WTC11 (cell line): Measurements from ENCODE around the gene TSGA10. TPM values are rescaled to one million over a fixed set of nuclear protein-coding genes. Genes with fewer than 3 reads are reported as not detected.
"Not testable (repeated sequence)": the region's sequence is repeated elsewhere in the genome, so short reads cannot be mapped to it uniquely, and the experiment has no call there.

Experiments used
- ATAC-seq: fragments of 200-7000 bp; cut with Tn5 transposase; 2 replicates; pipeline ENCODE4 v1.10.0; 2021; ENCODE audit warnings: mild to moderate bottlenecking, moderate library complexity
- CTCF ChIA-PET: fragments of 300-600 bp; sonication (Branson Sonifier 250); formaldehyde crosslinking; loops from one replicate; lab custom pipeline; 2021; ENCODE audit warnings: antibody characterized with exemption; lab: Charles Lee
- POLR2A ChIA-PET: fragments of 350-600 bp; sonication (Branson Sonifier 250); formaldehyde crosslinking; loops from one replicate; lab custom pipeline; 2021; ENCODE audit warnings: antibody characterized with exemption; lab: Charles Lee
- DNase-seq: peaks from one replicate; pipeline ENCODE4 v3.0.0; 2021; ENCODE audit warnings: low spot score
- H3K27ac Mint-ChIP-seq: 2 replicates; pipeline ENCODE4 v1.8.0; 2021; ENCODE audit warnings: mixed read lengths
- H3K27me3 Mint-ChIP-seq: 2 replicates; pipeline ENCODE4 v1.8.0; 2021; ENCODE audit warnings: low read depth, mild to moderate bottlenecking, moderate library complexity, mixed read lengths
- H3K36me3 Mint-ChIP-seq: 2 replicates; pipeline ENCODE4 v1.8.0; 2021; ENCODE audit warnings: mixed read lengths
- H3K4me1 Mint-ChIP-seq: 2 replicates; pipeline ENCODE4 v1.8.0; 2022; ENCODE audit warnings: mixed read lengths
- H3K4me3 Mint-ChIP-seq: 2 replicates; pipeline ENCODE4 v1.8.0; 2021; ENCODE audit warnings: mild to moderate bottlenecking, moderate library complexity, mixed read lengths
- H3K9me3 Mint-ChIP-seq: 2 replicates; pipeline ENCODE4 v1.8.0; 2021; ENCODE audit warnings: mixed read lengths
- ATF6 ChIP-seq: sonication (generic); formaldehyde crosslinking; IDR thresholded peaks from 2 replicates; pipeline ENCODE4 v1.8.1; 2023; ENCODE audit warnings: mild to moderate bottlenecking, missing genetic modification reagents
- CDX4 ChIP-seq: fragments of 250-450 bp; sonication (Bioruptor Pico); IDR thresholded peaks from 2 replicates; pipeline ENCODE4 v1.9.0; 2021; ENCODE audit warnings: moderate library complexity, mild to moderate bottlenecking, inconsistent platforms, borderline replicate concordance
- FOXP1 ChIP-seq: sonication (generic); formaldehyde crosslinking; IDR thresholded peaks from 2 replicates; pipeline ENCODE4 v1.8.0; 2022; ENCODE audit warnings: missing genetic modification reagents, mild to moderate bottlenecking, moderate library complexity, borderline replicate concordance
- HMGA2 ChIP-seq: fragments of 250-450 bp; sonication (Bioruptor Pico); IDR thresholded peaks from 2 replicates; pipeline ENCODE4 v1.4.0; 2021; ENCODE audit warnings: mild to moderate bottlenecking, moderate library complexity
- JAZF1 ChIP-seq: fragments of 250-450 bp; sonication (Bioruptor Pico); IDR thresholded peaks from 2 replicates; pipeline ENCODE4 v1.9.0; 2021; ENCODE audit warnings: moderate library complexity, mild to moderate bottlenecking, inconsistent platforms
- NFE2L1 ChIP-seq: sonication (generic); formaldehyde crosslinking; IDR thresholded peaks from 2 replicates; pipeline ENCODE4 v1.8.1; 2023; ENCODE audit warnings: missing genetic modification reagents
- NFYB ChIP-seq: sonication (generic); formaldehyde crosslinking; conservative IDR thresholded peaks from 2 replicates; pipeline ENCODE4 v1.8.0; 2022; ENCODE audit warnings: low read depth, missing genetic modification reagents
- NR2C2 ChIP-seq: sonication (generic); formaldehyde crosslinking; IDR thresholded peaks from 2 replicates; pipeline ENCODE4 v1.8.0; 2022; ENCODE audit warnings: mild to moderate bottlenecking, missing genetic modification reagents
- PRRX2 ChIP-seq: fragments of 250-450 bp; sonication (Bioruptor Pico); IDR thresholded peaks from 2 replicates; pipeline ENCODE4 v1.8.0; 2021; ENCODE audit warnings: mild to moderate bottlenecking
- RELA ChIP-seq: sonication (generic); formaldehyde crosslinking; IDR thresholded peaks from 2 replicates; pipeline ENCODE4 v1.8.1; 2022; ENCODE audit warnings: missing genetic modification reagents, mild to moderate bottlenecking, borderline replicate concordance
- TEAD4 ChIP-seq: sonication (generic); formaldehyde crosslinking; IDR thresholded peaks from 2 replicates; pipeline ENCODE4 v1.8.0; 2022; ENCODE audit warnings: mild to moderate bottlenecking, missing genetic modification reagents
- TP53 ChIP-seq: sonication (generic); formaldehyde crosslinking; IDR thresholded peaks from 2 replicates; pipeline ENCODE4 v1.8.1; 2023; ENCODE audit warnings: mild to moderate bottlenecking, missing genetic modification reagents
- ZNF232 ChIP-seq: sonication (generic); formaldehyde crosslinking; IDR thresholded peaks from 2 replicates; pipeline ENCODE4 v1.8.0; 2022; ENCODE audit warnings: mild to moderate bottlenecking, missing genetic modification reagents
- ZNF263 ChIP-seq: sonication (generic); formaldehyde crosslinking; IDR thresholded peaks from 2 replicates; pipeline ENCODE4 v1.8.1; 2022; ENCODE audit warnings: low read depth, mild to moderate bottlenecking, moderate library complexity, missing genetic modification reagents
- ZNF281 ChIP-seq: sonication (generic); formaldehyde crosslinking; IDR thresholded peaks from 2 replicates; pipeline ENCODE4 v1.8.0; 2023; ENCODE audit warnings: mild to moderate bottlenecking, missing genetic modification reagents
- ZNF532 ChIP-seq: fragments of 250-450 bp; sonication (Bioruptor Pico); IDR thresholded peaks from 2 replicates; pipeline ENCODE4 v1.9.0; 2021; ENCODE audit warnings: mild to moderate bottlenecking, borderline replicate concordance
- ZSCAN18 ChIP-seq: fragments of 250-450 bp; sonication (Bioruptor Pico); IDR thresholded peaks from 2 replicates; pipeline ENCODE4 v2.1.2; 2022; ENCODE audit warnings: mild to moderate bottlenecking, moderate library complexity
- total RNA-seq: library from RNA; stranded (reverse); gene quantifications from 3 replicates; pipeline ENCODE4 v1.2.3, GENCODE V29; 2021

The TSGA10 gene
- total RNA-seq, 1 experiment from 2014 or later, result 9.1 TPM

- H3K4me3 Mint-ChIP-seq, DNase-seq, H3K27me3 Mint-ChIP-seq, ATAC-seq, CTCF ChIA-PET, POLR2A ChIA-PET: not testable (repeated sequence)
- peaks cover 25% of the 10 kb centered on the region for H3K36me3 Mint-ChIP-seq
- peak overlapping the region; percentile 96 for H3K27ac Mint-ChIP-seq
- H3K9me3 Mint-ChIP-seq, result peaks cover 37% of the 10 kb centered on the region
- peaks cover 54% of the 10 kb centered on the region for H3K4me1 Mint-ChIP-seq
Measured at GRCh38 chr2:99040736-99041300, 113.9 kb downstream of the TSGA10 start.

- POLR2A ChIA-PET, result no interaction called here
- peaks cover 14% of the 10 kb centered on the region for H3K9me3 Mint-ChIP-seq
- ATAC-seq (no peak), DNase-seq (no peak)
- H3K27me3 Mint-ChIP-seq, result no peaks in the 10 kb centered on the region
- no peak overlapping the region for H3K27ac Mint-ChIP-seq
- no peak overlapping the region for H3K4me3 Mint-ChIP-seq
- H3K36me3 Mint-ChIP-seq, result peaks cover 13% of the 10 kb centered on the region
- peaks cover 41% of the 10 kb centered on the region for H3K4me1 Mint-ChIP-seq
- CTCF ChIA-PET, result no interaction called here
- TF ChIP-seq NFE2L1 (CRISPR knock-in tag) (no peak), PRRX2 (no peak), FOXP1 (CRISPR knock-in tag) (no peak), NFYB (CRISPR knock-in tag) (no peak), JAZF1 (no peak), NR2C2 (CRISPR knock-in tag) (no peak), CDX4 (CRISPR knock-in tag) (no peak), RELA (CRISPR knock-in tag) (no peak), ZNF281 (no peak), HMGA2 (CRISPR knock-in tag) (no peak), ZSCAN18 (CRISPR knock-in tag) (no peak), ZNF263 (CRISPR knock-in tag) (no peak), ZNF532 (CRISPR knock-in tag) (no peak), ZNF232 (CRISPR knock-in tag) (no peak), ATF6 (no peak), TEAD4 (CRISPR knock-in tag) (no peak), TP53 (CRISPR knock-in tag) (no peak)
Measured at GRCh38 chr2:99035920-99036319, 118.8 kb downstream of the TSGA10 start.
